Skin of body (tissue), 2 donors: ENCODE results near the gene CTPS1. TPM values are rescaled to one million over a fixed set of nuclear protein-coding genes. Genes with fewer than 3 reads are reported as not detected.

Source experiments
- DNase-seq: peaks from one replicate; lab custom pipeline; 2025; lab: John Stamatoyannopoulos, UW
- total RNA-seq: library from RNA; depleted of rRNA; stranded (reverse); fragments of >200 nt; gene quantifications from one replicate; pipeline ENCODE4 v1.2.3, GENCODE V29; 2014

CTPS1 gene
- total RNA-seq, 1 donor from 2014 or later = 19.9 TPM

GRCh38 chr1:41023279-41023990 lies 43.9 kb downstream of the CTPS1 start:
- DNase-seq = no peak

GRCh38 chr1:41024953-41025352 lies 45.5 kb downstream of the CTPS1 start:
- no peak for DNase-seq

- DNase-seq = no peak
These were observed 46.7 kb downstream of the CTPS1 start for GRCh38 chr1:41025979-41026819.

- no peak for DNase-seq
These were observed 48.6 kb downstream of the CTPS1 start for GRCh38 chr1:41028034-41028642.

GRCh38 chr1:41030872-41031616 lies 51.5 kb downstream of the CTPS1 start:
- DNase-seq = no peak

GRCh38 chr1:41032147-41032546 lies 52.7 kb downstream of the CTPS1 start:
- no peak for DNase-seq

- DNase-seq = no peak
These were observed 53.8 kb downstream of the CTPS1 start for GRCh38 chr1:41033272-41033671.

- DNase-seq = no peak
These were observed 57.8 kb downstream of the CTPS1 start for GRCh38 chr1:41037116-41037903.

GRCh38 chr1:41038110-41038509 lies 58.6 kb downstream of the CTPS1 start:
- DNase-seq = no peak

- no peak for DNase-seq
These were observed 62.2 kb downstream of the CTPS1 start for GRCh38 chr1:41041614-41042270.

GRCh38 chr1:41044187-41044586 lies 64.7 kb downstream of the CTPS1 start:
- DNase-seq = no peak

- DNase-seq = no peak
These were observed 66.2 kb downstream of the CTPS1 start for GRCh38 chr1:41045740-41046139.

GRCh38 chr1:41046347-41046775 lies 66.9 kb downstream of the CTPS1 start:
- DNase-seq = no peak

GRCh38 chr1:41048540-41048939 lies 69.0 kb downstream of the CTPS1 start:
- no peak for DNase-seq

- no peak for DNase-seq
These were observed 71.5 kb downstream of the CTPS1 start for GRCh38 chr1:41051022-41051421.

GRCh38 chr1:41053316-41053715 lies 73.8 kb downstream of the CTPS1 start:
- no peak for DNase-seq

- no peak for DNase-seq
These were observed 77.4 kb downstream of the CTPS1 start for GRCh38 chr1:41056907-41057306.
